Endodermal cell (in vitro differentiated cells): Measurements from ENCODE around the gene CTNNA2. TPM values are rescaled to one million over a fixed set of nuclear protein-coding genes. Genes with fewer than 3 reads are reported as not detected.

Experiments
- DNase-seq: peaks from one replicate; pipeline ENCODE4 v3.0.0-alpha.2; 2017
- H3K27ac ChIP-seq: 2 replicates; pipeline ENCODE4 v1.5.1; 2013; ENCODE audit warnings: mild to moderate bottlenecking, low read depth, low read length, moderate library complexity
- H3K27me3 ChIP-seq: 2 replicates; pipeline ENCODE4 v1.6.1; 2013; ENCODE audit warnings: mild to moderate bottlenecking, low read length, moderate library complexity; ENCODE audit not compliant: insufficient read depth, control insufficient read depth, poor library complexity, severe bottlenecking
- H3K36me3 ChIP-seq: 2 replicates; pipeline ENCODE4 v1.7.0; 2013; ENCODE audit warnings: mild to moderate bottlenecking, low read length, moderate library complexity; ENCODE audit not compliant: control insufficient read depth, insufficient read depth
- H3K4me1 ChIP-seq: one replicate; pipeline ENCODE4 v1.7.0; 2013; ENCODE audit warnings: low read length; ENCODE audit not compliant: control insufficient read depth, insufficient read depth
- H3K4me3 ChIP-seq: 2 replicates; pipeline ENCODE4 v1.5.1; 2013; ENCODE audit warnings: mild to moderate bottlenecking, low read length, moderate library complexity
- H3K9ac ChIP-seq: 2 replicates; pipeline ENCODE4 v1.6.1; 2013; ENCODE audit warnings: mild to moderate bottlenecking, low read length, moderate library complexity; ENCODE audit not compliant: poor library complexity, severe bottlenecking; ENCODE audit errors: extremely low read depth
- H3K9me3 ChIP-seq: 2 replicates; pipeline ENCODE4 v1.6.1; 2013; ENCODE audit warnings: mild to moderate bottlenecking, low read length, moderate library complexity; ENCODE audit not compliant: control insufficient read depth
- H3K27ac Mint-ChIP-seq: 2 replicates; pipeline ENCODE4 v1.8.0; 2020; ENCODE audit warnings: mixed read lengths
- H3K27me3 Mint-ChIP-seq: 2 replicates; pipeline ENCODE4 v1.8.0; 2021; ENCODE audit warnings: mild to moderate bottlenecking, mixed read lengths; ENCODE audit not compliant: insufficient read depth
- H3K36me3 Mint-ChIP-seq: 2 replicates; pipeline ENCODE4 v1.8.0; 2020; ENCODE audit warnings: low read depth, mixed read lengths
- H3K4me1 Mint-ChIP-seq: 2 replicates; pipeline ENCODE4 v1.8.0; 2020; ENCODE audit warnings: mixed read lengths
- H3K4me3 Mint-ChIP-seq: 2 replicates; pipeline ENCODE4 v1.8.0; 2020; ENCODE audit warnings: mild to moderate bottlenecking, moderate library complexity, mixed read lengths
- H3K9me3 Mint-ChIP-seq: 2 replicates; pipeline ENCODE4 v1.8.0; 2020; ENCODE audit warnings: mild to moderate bottlenecking, mixed read lengths
- CTCF ChIP-seq: fragments of 200-600 bp; sonication (generic); conservative IDR thresholded peaks from 2 replicates; pipeline ENCODE4 v1.5.0; 2021; ENCODE audit warnings: antibody characterized with exemption, mild to moderate bottlenecking
- WGBS, 2 experiments: methylation state at CpG; one replicate each; pipeline versions ENCODE4 v1.1.5 to v1.1.7; 2013; ENCODE audit warnings: missing lambda C conversion rate in 2 of 2, mixed read lengths in 1 of 2; ENCODE audit not compliant: insufficient coverage in 1 of 2, insufficient read length in 1 of 2; 5-methylcytosine and 5-hydroxymethylcytosine counted together
- total RNA-seq, 2 donors: library from RNA; stranded (reverse); fragmentation: NEBNext Ultra II Directional in 1 of 2; extraction: Animal tissue kit (Norgen Biotek cat#: 25700) in 1 of 2; gene quantifications; 2 replicates in 1 of 2; 3 replicates in 1 of 2; pipeline ENCODE4 v1.2.1, GENCODE V29; 2021

Gene CTNNA2
- total RNA-seq, 2 donors from 2014 or later: 7.7 to 9.8 TPM

GRCh38 chr2:79960519-79960918, 447.7 kb downstream of the CTNNA2 start:
- no peak overlapping the region for H3K27ac Mint-ChIP-seq
- no peaks in the 10 kb centered on the region for H3K9me3 Mint-ChIP-seq
- no peak for DNase-seq
- H3K27ac ChIP-seq: no peak overlapping the region
- no peaks in the 10 kb centered on the region for H3K36me3 Mint-ChIP-seq
- peaks cover 5% of the 10 kb centered on the region for H3K4me1 Mint-ChIP-seq
- no peaks in the 10 kb centered on the region for H3K9me3 ChIP-seq
- no peaks in the 10 kb centered on the region for H3K36me3 ChIP-seq
- H3K27me3 Mint-ChIP-seq: no peaks in the 10 kb centered on the region
- WGBS, 2 experiments: 63 to 68% methylated on average over 3 to 4 of the region's 4 CpGs
- TF ChIP-seq CTCF: no peak
- no peak overlapping the region for H3K4me3 ChIP-seq
- no peaks in the 10 kb centered on the region for H3K27me3 ChIP-seq
- no peak overlapping the region for H3K4me3 Mint-ChIP-seq
- H3K9ac ChIP-seq: no peak overlapping the region
- H3K4me1 ChIP-seq: no peaks in the 10 kb centered on the region

GRCh38 chr2:79964966-79965365, 452.1 kb downstream of the CTNNA2 start:
- H3K9me3 Mint-ChIP-seq: no peaks in the 10 kb centered on the region
- H3K27me3 Mint-ChIP-seq: no peaks in the 10 kb centered on the region
- Histone ChIP-seq H3K4me3 (no peak overlapping the region), H3K27me3 (no peaks in the 10 kb centered on the region), H3K27ac (no peak overlapping the region), H3K9me3 (no peaks in the 10 kb centered on the region), H3K36me3 (no peaks in the 10 kb centered on the region), H3K9ac (no peak overlapping the region), H3K4me1 (no peaks in the 10 kb centered on the region)
- no peak overlapping the region for H3K27ac Mint-ChIP-seq
- no peak for TF ChIP-seq CTCF
- no peaks in the 10 kb centered on the region for H3K36me3 Mint-ChIP-seq
- no peak overlapping the region for H3K4me3 Mint-ChIP-seq
- peaks cover 5% of the 10 kb centered on the region for H3K4me1 Mint-ChIP-seq
- WGBS, 2 experiments: 87 to 93% methylated on average over 3 to 5 of the region's 5 CpGs
- DNase-seq: no peak

GRCh38 chr2:79966369-79966768, 453.5 kb downstream of the CTNNA2 start:
- Mint-ChIP-seq H3K27ac (no peak overlapping the region), H3K4me3 (no peak overlapping the region), H3K36me3 (no peaks in the 10 kb centered on the region), H3K27me3 (no peaks in the 10 kb centered on the region), H3K9me3 (no peaks in the 10 kb centered on the region), H3K4me1 (no peaks in the 10 kb centered on the region)
- Histone ChIP-seq H3K27me3 (no peaks in the 10 kb centered on the region), H3K4me3 (no peak overlapping the region), H3K36me3 (no peaks in the 10 kb centered on the region), H3K4me1 (no peaks in the 10 kb centered on the region), H3K9me3 (no peaks in the 10 kb centered on the region), H3K9ac (no peak overlapping the region), H3K27ac (no peak overlapping the region)
- WGBS, 2 experiments: 94 to 95% methylated on average over 4 to 5 of the region's 5 CpGs
- DNase-seq: no peak
- TF ChIP-seq CTCF: no peak
